Endothelial cell of umbilical vein (primary cell): Measurements from ENCODE around the gene LPA. TPM values are rescaled to one million over a fixed set of nuclear protein-coding genes. Genes with fewer than 3 reads are reported as not detected.
"Not testable (repeated sequence)": the region's sequence is repeated elsewhere in the genome, so short reads cannot be mapped to it uniquely, and the experiment has no call there.

Experiments
- BruUV-seq: library from RNA; stranded (reverse); fragments of 400-500 nt; replicated peaks from 2 replicates; lab custom pipeline; 2021; lab: Mats Ljungman, UMichigan
- CTCF ChIA-PET: fragments of 300-600, 350-600 bp; sonication (Branson Sonifier 250); formaldehyde crosslinking; loops from one replicate; lab custom pipeline; 2021; ENCODE audit warnings: antibody characterized with exemption, inconsistent platforms; lab: Charles Lee
- POLR2A ChIA-PET: fragments of 300-600, 350-600 bp; sonication (Branson Sonifier 250); formaldehyde crosslinking; loops from one replicate; lab custom pipeline; 2021; ENCODE audit warnings: antibody characterized with exemption, inconsistent platforms; lab: Charles Lee
- DNase-seq: peaks from one replicate; pipeline ENCODE4 v3.0.0-alpha.2; 2011; ENCODE audit warnings: low read depth, low spot score
- FAIRE-seq: peaks from 2 replicates; lab custom pipeline; 2011; peaks lifted over from hg19 to GRCh38; lab: Jason Lieb, UNC
- H2AFZ ChIP-seq: 2 replicates; pipeline ENCODE4 v1.6.0; 2012; ENCODE audit warnings: low read depth, low read length, control low read depth, inconsistent platforms
- H3K27ac ChIP-seq: 2 replicates; pipeline ENCODE4 v1.5.1; 2011; ENCODE audit warnings: low read depth, mild to moderate bottlenecking, control low read depth, low read length, moderate library complexity; ENCODE audit not compliant: insufficient read depth
- H3K27me3 ChIP-seq, 2 experiments: 2 replicates each; pipeline versions ENCODE4 v1.6.0 to v1.6.1; 2011; ENCODE audit warnings: low read length in 2 of 2, mixed read lengths in 1 of 2; ENCODE audit not compliant: control insufficient read depth in 2 of 2, insufficient read depth in 2 of 2
- H3K36me3 ChIP-seq, 2 experiments: 2 replicates in 1 of 2; 3 replicates in 1 of 2; pipeline ENCODE4 v1.5.1; 2011; ENCODE audit warnings: low read length in 2 of 2, mild to moderate bottlenecking in 1 of 2, moderate library complexity in 1 of 2; ENCODE audit not compliant: control insufficient read depth in 2 of 2, insufficient read depth in 2 of 2; ENCODE audit errors: extremely low read depth in 1 of 2
- H3K4me1 ChIP-seq: 3 replicates; pipeline ENCODE4 v1.5.1; 2011; ENCODE audit warnings: mild to moderate bottlenecking, low read length; ENCODE audit not compliant: control insufficient read depth, insufficient read depth; ENCODE audit errors: extremely low read depth
- H3K4me2 ChIP-seq: 2 replicates; pipeline ENCODE4 v1.6.1; 2011; ENCODE audit warnings: low read length, control low read depth, mixed read lengths; ENCODE audit not compliant: insufficient read depth
- H3K4me3 ChIP-seq, 3 experiments: fragments of 200-600 bp in 1 of 3; sonication (generic), shearing (Covaris generic) in 1 of 3; replicated peaks in 1 of 3; 2 replicates each; pipeline ENCODE4 v1.5.1; 2011 to 2016; ENCODE audit warnings: control low read depth in 3 of 3, low read length in 3 of 3, mild to moderate bottlenecking in 2 of 3, inconsistent platforms in 1 of 3, low read depth in 1 of 3, moderate library complexity in 1 of 3; ENCODE audit not compliant: insufficient read depth in 1 of 3
- H3K79me2 ChIP-seq: 2 replicates; pipeline ENCODE4 v1.6.0; 2012; ENCODE audit warnings: low read length, inconsistent platforms; ENCODE audit not compliant: control insufficient read depth, insufficient read depth
- H3K9ac ChIP-seq: replicated peaks from 2 replicates; pipeline ENCODE3; 2011; ENCODE audit warnings: low read length, control low read depth; ENCODE audit not compliant: insufficient read depth; ENCODE audit errors: extremely low read depth
- H3K9me1 ChIP-seq: replicated peaks from 3 replicates; pipeline ENCODE4 v1.6.0; 2011; ENCODE audit warnings: mild to moderate bottlenecking, low read length; ENCODE audit not compliant: control insufficient read depth, insufficient read depth; ENCODE audit errors: extremely low read depth
- H3K9me3 ChIP-seq: replicated peaks from 2 replicates; pipeline ENCODE4 v1.5.1; 2012; ENCODE audit warnings: low read length, inconsistent platforms; ENCODE audit not compliant: control insufficient read depth, insufficient read depth
- H4K20me1 ChIP-seq: replicated peaks from 2 replicates; pipeline ENCODE3; 2011; ENCODE audit warnings: mild to moderate bottlenecking, low read length; ENCODE audit not compliant: control insufficient read depth, insufficient read depth; ENCODE audit errors: extremely low read depth
- EZH2 ChIP-seq: IDR thresholded peaks from 2 replicates; pipeline ENCODE4 v1.6.1; 2012; ENCODE audit warnings: borderline replicate concordance, low read depth, mild to moderate bottlenecking, moderate library complexity, low read length, inconsistent platforms; ENCODE audit not compliant: severe bottlenecking
- FOS ChIP-seq: IDR thresholded peaks from 2 replicates; pipeline ENCODE4 v1.6.1; 2011; ENCODE audit warnings: mild to moderate bottlenecking, low read length, moderate library complexity, borderline replicate concordance; ENCODE audit not compliant: insufficient read depth
- GATA2 ChIP-seq: IDR thresholded peaks from 2 replicates; pipeline ENCODE4 v1.7.0; 2011; ENCODE audit warnings: low read depth, mild to moderate bottlenecking, moderate library complexity, mixed read lengths, low read length; ENCODE audit not compliant: insufficient read length, insufficient read depth
- JUN ChIP-seq: IDR thresholded peaks from 2 replicates; pipeline ENCODE4 v1.6.1; 2011; ENCODE audit warnings: borderline replicate concordance, low read depth; ENCODE audit not compliant: insufficient read length, insufficient read depth
- MYC ChIP-seq: IDR thresholded peaks from one replicate; pipeline ENCODE4 v1.6.1; 2011; ENCODE audit warnings: mild to moderate bottlenecking, low read depth, low read length
- POLR2A ChIP-seq: IDR thresholded peaks from 2 replicates; pipeline ENCODE4 v1.6.1; 2012; ENCODE audit warnings: low read depth, mild to moderate bottlenecking, control low read depth, low read length
- POLR2AphosphoS5 ChIP-seq: IDR thresholded peaks from 2 replicates; pipeline ENCODE4 v1.6.1; 2012; ENCODE audit warnings: low read depth, mild to moderate bottlenecking, control low read depth, low read length, moderate library complexity; ENCODE audit not compliant: insufficient read depth
- dilution Hi-C: fragments of 300-500 bp; cut with MboI; formaldehyde crosslinking; loops from one replicate; pipeline ENCODE4 v1.15.0; 2019; ENCODE audit warnings: low sequenced_read_pairs; ENCODE audit not compliant: extremely low pct_ligation_motif_present
- intact Hi-C: fragments of 100-400 bp; cut with micrococcal nuclease; formaldehyde crosslinking; loops from one replicate; pipeline ENCODE4 v1.10.0; 2022
- polyA plus RNA-seq, 4 experiments: library from polyadenylated mRNA; depleted of rRNA in 3 of 4; stranded (reverse) in 3 of 4; unstranded in 1 of 4; fragments of >200 nt; gene quantifications; 2 replicates each; pipeline versions ENCODE4 v1.2.1 to v1.2.3, GENCODE V29; 2011 to 2012; ENCODE audit warnings: missing spikeins in 1 of 4
- total RNA-seq: library from RNA; stranded (reverse); gene quantifications from 2 replicates; pipeline ENCODE4 v1.2.3, GENCODE V29; 2021
- TF ChIP-seq, protein P1 (sequence below), 2 donors: IDR thresholded peaks; 1 replicate in 1 of 2; 2 replicates in 1 of 2; pipeline ENCODE4 v1.5.1; 2011; ENCODE audit warnings: low read length in 2 of 2, mild to moderate bottlenecking in 2 of 2, moderate library complexity in 2 of 2, control low read depth in 1 of 2, inconsistent platforms in 1 of 2, low read depth in 1 of 2; ENCODE audit not compliant: insufficient read depth in 1 of 2; ENCODE audit errors: extremely low read depth in 1 of 2
- TF ChIP-seq, protein P2 (sequence below): IDR thresholded peaks from 2 replicates; pipeline ENCODE4 v1.6.1; 2011; ENCODE audit not compliant: insufficient read depth, insufficient read length

Gene LPA
- total and polyA plus RNA-seq, 2 donors (not counting 3 experiments of a cell fraction or from before 2014, with no cell fraction given) = not detected

DNA sequence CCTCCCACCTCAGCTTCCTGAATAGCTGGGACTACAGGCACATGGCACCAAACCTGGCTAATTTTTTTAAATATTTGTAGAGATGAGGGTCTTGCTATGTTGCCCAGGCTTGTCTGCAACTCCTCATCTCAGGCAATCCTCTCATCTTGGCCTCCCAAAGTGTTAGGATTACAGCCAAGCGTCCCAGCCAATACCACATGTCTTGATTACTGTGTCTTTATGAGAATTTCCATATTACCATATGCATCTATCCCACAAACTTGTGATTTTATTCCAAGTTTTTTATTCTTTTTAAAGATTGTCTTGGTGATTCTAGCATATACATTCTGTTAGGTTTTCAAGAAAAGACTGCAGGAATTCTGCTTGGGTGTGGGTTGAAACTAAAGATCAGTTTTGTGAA, 82.7 kb downstream of the LPA start:
- BruUV-seq = no TSS peak
- no peak overlapping the region for H3K4me3 ChIP-seq
- intact Hi-C loops (no loop called here), dilution Hi-C loops (no loop called here)
- FAIRE-seq (no peak), DNase-seq (no peak)
- TF ChIP-seq, protein P1, sequence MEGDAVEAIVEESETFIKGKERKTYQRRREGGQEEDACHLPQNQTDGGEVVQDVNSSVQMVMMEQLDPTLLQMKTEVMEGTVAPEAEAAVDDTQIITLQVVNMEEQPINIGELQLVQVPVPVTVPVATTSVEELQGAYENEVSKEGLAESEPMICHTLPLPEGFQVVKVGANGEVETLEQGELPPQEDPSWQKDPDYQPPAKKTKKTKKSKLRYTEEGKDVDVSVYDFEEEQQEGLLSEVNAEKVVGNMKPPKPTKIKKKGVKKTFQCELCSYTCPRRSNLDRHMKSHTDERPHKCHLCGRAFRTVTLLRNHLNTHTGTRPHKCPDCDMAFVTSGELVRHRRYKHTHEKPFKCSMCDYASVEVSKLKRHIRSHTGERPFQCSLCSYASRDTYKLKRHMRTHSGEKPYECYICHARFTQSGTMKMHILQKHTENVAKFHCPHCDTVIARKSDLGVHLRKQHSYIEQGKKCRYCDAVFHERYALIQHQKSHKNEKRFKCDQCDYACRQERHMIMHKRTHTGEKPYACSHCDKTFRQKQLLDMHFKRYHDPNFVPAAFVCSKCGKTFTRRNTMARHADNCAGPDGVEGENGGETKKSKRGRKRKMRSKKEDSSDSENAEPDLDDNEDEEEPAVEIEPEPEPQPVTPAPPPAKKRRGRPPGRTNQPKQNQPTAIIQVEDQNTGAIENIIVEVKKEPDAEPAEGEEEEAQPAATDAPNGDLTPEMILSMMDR (IDR thresholded peaks at IDR 0.05; ENCODE audit: extremely low read depth in 1 of 2, insufficient read depth in 1 of 2, low read depth in 1 of 2, low read length in 2 of 2) = no peak
- TF ChIP-seq GATA2 = no peak
- no peak for TF ChIP-seq JUN
- TF ChIP-seq, protein P2, sequence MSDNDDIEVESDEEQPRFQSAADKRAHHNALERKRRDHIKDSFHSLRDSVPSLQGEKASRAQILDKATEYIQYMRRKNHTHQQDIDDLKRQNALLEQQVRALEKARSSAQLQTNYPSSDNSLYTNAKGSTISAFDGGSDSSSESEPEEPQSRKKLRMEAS = no peak
- TF ChIP-seq MYC = no peak
- TF ChIP-seq POLR2AphosphoS5 = no peak
- TF ChIP-seq FOS = no peak
- no peak for TF ChIP-seq EZH2
- TF ChIP-seq POLR2A = no peak
- ChIA-PET POLR2A (no interaction called here), CTCF (no interaction called here)
- H3K27me3 ChIP-seq = no peaks in the 10 kb centered on the region
- no peak overlapping the region for H3K4me2 ChIP-seq
- H3K36me3 ChIP-seq = no peaks in the 10 kb centered on the region
- no peaks in the 10 kb centered on the region for H3K9me1 ChIP-seq
- no peak overlapping the region for H3K27ac ChIP-seq
- H3K9me3 ChIP-seq = peaks cover 4% of the 10 kb centered on the region
- no peaks in the 10 kb centered on the region for H3K4me1 ChIP-seq
- H3K9ac ChIP-seq = no peak overlapping the region
- H2AFZ ChIP-seq = no peak overlapping the region
- no peaks in the 10 kb centered on the region for H3K79me2 ChIP-seq
- H4K20me1 ChIP-seq = no peaks in the 10 kb centered on the region

DNA sequence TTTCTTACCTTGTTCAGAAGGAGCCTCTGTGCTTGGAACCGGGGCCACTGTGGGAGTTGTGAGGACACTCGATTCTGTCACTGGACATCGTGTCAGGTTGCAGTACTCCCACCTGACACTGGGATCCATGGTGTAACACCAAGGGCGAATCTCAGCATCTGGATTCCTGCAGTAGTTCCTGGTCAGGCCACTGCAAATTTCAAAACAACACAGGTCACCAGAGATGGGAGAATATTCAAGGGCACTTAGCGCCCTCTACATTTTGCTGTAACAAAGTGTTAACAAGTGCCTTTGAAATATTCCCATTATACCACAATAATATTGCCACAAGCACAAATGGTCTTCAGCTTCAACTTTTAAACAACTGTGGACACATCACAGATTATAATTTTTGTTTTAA, 85.6 kb downstream of the LPA start:
- FAIRE-seq, H3K9me1 ChIP-seq, H3K9ac ChIP-seq, H3K27ac ChIP-seq, H4K20me1 ChIP-seq, intact Hi-C loops, H3K9me3 ChIP-seq, DNase-seq, dilution Hi-C loops, H3K79me2 ChIP-seq, POLR2A ChIA-PET, H2AFZ ChIP-seq, H3K27me3 ChIP-seq, CTCF ChIA-PET, H3K36me3 ChIP-seq, H3K4me2 ChIP-seq, H3K4me3 ChIP-seq, H3K4me1 ChIP-seq, BruUV-seq: not testable (repeated sequence)
